ENCODE results near the gene TIMELESS. TPM values are rescaled to one million over a fixed set of nuclear protein-coding genes. Genes with fewer than 3 reads are reported as not detected.

TIMELESS gene, protein sequence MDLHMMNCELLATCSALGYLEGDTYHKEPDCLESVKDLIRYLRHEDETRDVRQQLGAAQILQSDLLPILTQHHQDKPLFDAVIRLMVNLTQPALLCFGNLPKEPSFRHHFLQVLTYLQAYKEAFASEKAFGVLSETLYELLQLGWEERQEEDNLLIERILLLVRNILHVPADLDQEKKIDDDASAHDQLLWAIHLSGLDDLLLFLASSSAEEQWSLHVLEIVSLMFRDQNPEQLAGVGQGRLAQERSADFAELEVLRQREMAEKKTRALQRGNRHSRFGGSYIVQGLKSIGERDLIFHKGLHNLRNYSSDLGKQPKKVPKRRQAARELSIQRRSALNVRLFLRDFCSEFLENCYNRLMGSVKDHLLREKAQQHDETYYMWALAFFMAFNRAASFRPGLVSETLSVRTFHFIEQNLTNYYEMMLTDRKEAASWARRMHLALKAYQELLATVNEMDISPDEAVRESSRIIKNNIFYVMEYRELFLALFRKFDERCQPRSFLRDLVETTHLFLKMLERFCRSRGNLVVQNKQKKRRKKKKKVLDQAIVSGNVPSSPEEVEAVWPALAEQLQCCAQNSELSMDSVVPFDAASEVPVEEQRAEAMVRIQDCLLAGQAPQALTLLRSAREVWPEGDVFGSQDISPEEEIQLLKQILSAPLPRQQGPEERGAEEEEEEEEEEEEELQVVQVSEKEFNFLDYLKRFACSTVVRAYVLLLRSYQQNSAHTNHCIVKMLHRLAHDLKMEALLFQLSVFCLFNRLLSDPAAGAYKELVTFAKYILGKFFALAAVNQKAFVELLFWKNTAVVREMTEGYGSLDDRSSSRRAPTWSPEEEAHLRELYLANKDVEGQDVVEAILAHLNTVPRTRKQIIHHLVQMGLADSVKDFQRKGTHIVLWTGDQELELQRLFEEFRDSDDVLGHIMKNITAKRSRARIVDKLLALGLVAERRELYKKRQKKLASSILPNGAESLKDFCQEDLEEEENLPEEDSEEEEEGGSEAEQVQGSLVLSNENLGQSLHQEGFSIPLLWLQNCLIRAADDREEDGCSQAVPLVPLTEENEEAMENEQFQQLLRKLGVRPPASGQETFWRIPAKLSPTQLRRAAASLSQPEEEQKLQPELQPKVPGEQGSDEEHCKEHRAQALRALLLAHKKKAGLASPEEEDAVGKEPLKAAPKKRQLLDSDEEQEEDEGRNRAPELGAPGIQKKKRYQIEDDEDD
- total RNA-seq: 14.6 and 17.9 TPM in 2 replicates

DNA sequence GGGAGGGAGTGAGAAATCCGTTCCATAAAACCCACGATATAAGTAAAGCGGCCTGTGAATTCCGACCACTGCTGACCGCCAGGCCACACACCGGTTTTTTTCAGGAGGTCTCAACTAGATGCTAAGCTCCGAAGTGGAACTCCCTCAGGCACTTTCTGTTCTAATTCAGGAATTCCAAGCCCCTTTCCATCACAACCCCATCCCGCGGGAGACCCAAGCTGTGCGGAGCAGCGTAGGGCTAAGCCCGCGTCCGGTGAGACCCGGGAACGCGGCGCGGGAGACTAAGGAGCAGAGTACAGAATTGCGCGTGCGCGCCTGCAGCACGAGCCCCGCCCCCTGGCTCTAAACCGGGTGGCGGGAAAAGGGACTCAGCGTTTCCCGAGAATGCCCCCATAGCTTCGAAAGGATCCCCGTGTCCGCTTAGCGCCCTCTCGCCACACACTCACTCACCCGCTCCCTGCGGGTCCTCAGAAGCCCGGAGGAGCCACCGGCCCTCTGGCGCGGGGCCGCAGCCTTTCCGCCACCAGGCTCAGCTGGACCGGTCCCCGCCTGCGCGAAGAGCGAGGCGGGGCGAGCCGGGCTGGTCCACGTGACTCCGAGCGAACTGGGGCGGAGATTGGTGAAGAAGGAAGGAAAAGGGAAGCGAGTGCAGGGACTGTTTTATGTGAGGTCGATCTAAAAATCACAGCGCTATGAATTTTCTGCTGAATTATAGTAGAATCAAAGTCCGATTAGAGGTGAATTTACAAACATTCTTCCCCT, at the start of gene TIMELESS:
TIMELESS (minus strand) TSS at position 567 of the 762 bp plus-strand sequence. CDS start 15,256 bp downstream, outside the sequence.

DNA sequence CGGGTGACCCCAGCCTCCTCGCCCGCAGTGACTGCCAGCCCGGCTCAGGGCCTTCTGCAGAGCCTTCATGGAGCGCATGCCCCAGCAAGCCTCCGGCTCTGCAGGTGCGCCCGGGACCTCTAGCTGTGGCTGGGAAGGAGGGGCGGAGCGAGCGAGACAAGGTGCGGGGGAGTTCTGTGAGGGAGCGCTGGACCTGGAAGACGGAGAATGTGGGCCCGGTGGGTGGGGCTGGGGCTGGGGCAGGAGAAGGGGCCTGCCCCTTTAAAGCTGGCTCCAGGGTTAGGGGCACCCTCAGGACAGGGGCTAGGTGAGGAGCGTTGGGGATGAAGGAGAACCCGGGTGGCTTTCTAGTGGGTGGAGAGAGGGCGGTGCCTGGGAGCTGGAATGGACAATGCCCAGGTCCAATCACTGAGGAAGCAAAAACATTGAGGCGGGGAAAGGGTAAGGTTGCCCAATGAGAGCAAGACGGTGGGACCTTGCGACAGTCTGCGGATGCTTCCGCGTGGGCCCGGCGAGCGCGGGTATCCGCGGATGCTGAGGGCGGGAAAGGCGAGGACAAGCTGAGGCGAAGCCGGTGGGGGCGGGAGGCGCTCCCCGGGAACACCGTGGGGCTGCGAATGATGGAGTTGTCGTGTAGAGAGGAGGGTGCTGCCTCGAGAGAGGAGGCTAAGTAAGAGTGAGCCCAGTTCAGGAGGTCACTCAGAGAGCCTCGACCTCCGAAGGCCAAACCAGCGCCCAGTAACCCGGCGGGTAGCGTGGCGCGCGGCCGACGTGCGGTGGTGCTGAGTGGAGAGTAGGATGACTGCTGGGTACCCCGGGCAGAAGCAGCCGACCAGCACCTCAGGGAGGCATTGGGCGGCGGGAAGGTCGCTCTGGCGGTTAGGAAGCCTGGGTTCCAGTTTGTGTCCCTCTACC, 39.1 kb upstream of the TIMELESS start, which contains the start of gene GLS2:
GLS2 (minus strand) TSS at position 121 of the 915 bp plus-strand sequence; CDS start at position 78, 43 bp downstream.

DNA sequence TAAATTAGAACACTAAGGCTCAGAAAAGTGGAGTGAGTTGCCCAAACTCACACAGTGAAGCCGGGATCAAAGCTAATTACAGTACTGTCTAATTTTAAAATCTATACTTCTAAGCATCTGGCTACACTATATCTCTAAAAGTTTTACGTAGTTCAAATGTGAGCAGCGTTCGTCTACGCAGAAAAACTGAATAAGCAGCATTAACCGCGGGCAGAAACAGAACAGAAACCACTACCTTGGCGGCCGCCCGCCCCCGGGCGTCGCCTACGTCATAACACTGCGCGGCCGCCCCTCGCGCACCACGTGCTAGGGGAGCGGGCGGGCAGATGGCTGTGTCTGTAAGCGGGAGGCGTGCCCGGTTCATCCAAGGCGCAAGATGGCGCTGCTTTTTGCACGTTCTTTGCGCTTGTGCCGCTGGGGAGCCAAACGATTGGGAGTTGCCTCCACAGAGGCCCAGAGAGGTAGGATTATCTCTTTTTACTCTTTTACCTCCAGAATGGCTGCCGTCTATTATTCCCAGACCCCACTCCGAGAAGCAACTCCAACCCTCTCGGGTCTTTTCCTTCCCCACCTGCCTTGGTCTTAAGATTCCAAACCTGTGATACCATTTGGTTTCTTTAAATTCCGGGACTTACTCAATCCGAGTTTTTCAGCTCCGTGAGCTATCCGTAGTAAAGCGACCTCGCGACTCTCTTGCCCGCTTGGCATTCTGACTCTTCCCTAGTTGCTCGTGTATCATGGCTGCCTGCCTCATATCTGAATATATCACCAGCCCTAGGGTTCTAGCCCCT, 19.2 kb upstream of the TIMELESS start, which contains the start of gene SPRYD4:
SPRYD4 (plus strand) TSS at position 363 of the 791 bp plus-strand sequence; CDS start at position 377, 14 bp downstream.

DNA sequence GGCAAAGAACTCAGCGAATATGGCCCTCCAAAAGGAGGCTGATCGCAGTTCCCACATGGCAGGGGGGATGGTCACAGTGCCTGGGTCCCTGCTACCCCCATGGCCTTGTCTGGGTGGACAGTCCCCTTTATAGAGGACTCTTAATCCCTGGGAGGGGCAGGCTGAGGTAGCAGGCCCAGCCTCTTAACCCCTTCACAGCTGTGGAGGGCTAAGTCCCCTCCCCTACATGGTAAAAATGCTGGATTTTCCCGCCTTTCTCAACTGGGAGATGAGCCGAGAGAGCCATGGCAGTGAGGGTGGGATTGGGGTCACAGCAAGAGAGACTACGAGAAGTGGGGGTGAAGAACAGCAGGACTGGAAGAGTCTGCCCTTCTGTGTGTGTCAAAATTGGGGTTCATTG, 5.3 kb upstream of the TIMELESS start, which contains the start of gene MIP:
MIP (minus strand) TSS at position 101 of the 400 bp plus-strand sequence; CDS start at position 57, 44 bp downstream.

Other genes starting within 250 kb of the TIMELESS start
- gene RNF41, start 227.5 kb downstream of the TIMELESS start, total RNA-seq: 95.6 and 123 TPM in 2 replicates
- 30.7 and 34.0 TPM in 2 replicates for gene NABP2, start 225.1 kb downstream of the TIMELESS start, total RNA-seq
- not detected in 2 replicates for gene SLC39A5, start 219.4 kb downstream of the TIMELESS start, total RNA-seq
- 19.9 and 25.0 TPM in 2 replicates for gene ANKRD52, start 191.0 kb downstream of the TIMELESS start, total RNA-seq
- gene COQ10A, start 182.5 kb downstream of the TIMELESS start, total RNA-seq: 8.6 and 9.2 TPM in 2 replicates
- gene CS, start 149.1 kb downstream of the TIMELESS start, total RNA-seq: 238 and 262 TPM in 2 replicates
- 86.9 and 93.8 TPM in 2 replicates for gene CNPY2, start 133.4 kb downstream of the TIMELESS start, total RNA-seq
- gene PAN2, start 115.4 kb downstream of the TIMELESS start, total RNA-seq: 13.3 and 18.8 TPM in 2 replicates
- not detected in 2 replicates for gene IL23A, start 110.5 kb downstream of the TIMELESS start, total RNA-seq
- 67.8 and 71.0 TPM in 2 replicates for gene STAT2, start 89.3 kb downstream of the TIMELESS start, total RNA-seq
- gene APOF, start 86.6 kb downstream of the TIMELESS start, total RNA-seq: not detected in 2 replicates
- gene MIP, start 5.2 kb upstream of the TIMELESS start, total RNA-seq: not detected in 2 replicates
- gene SPRYD4, start 19.2 kb upstream of the TIMELESS start, total RNA-seq: 2.6 and 2.7 TPM in 2 replicates
- gene GLS2, start 38.7 kb upstream of the TIMELESS start, total RNA-seq: 0.13 and 0.22 TPM in 2 replicates
- 43.8 and 53.7 TPM in 2 replicates for gene RBMS2, start 72.4 kb upstream of the TIMELESS start, total RNA-seq
- 54.4 and 69.6 TPM in 2 replicates for gene BAZ2A, start 180.9 kb upstream of the TIMELESS start, total RNA-seq
- 679 and 680 TPM in 2 replicates for gene ATP5F1B, start 196.6 kb upstream of the TIMELESS start, total RNA-seq
- 210 and 239 TPM in 2 replicates for gene PTGES3, start 238.9 kb upstream of the TIMELESS start, total RNA-seq

All from thoracic aorta endothelial cell (primary cell).